Activated CD4-positive, CD25-positive, alpha-beta regulatory T cell treated with anti-CD3 and anti-CD28 coated beads, Interleukin-2, amount 50 U/mL, for 16 hours (primary cell): ENCODE measurements around the gene EIF6.
"Not testable (repeated sequence)": the region's sequence is repeated elsewhere in the genome, so short reads cannot be mapped to it uniquely, and the experiment has no call there.

Experiments used
- DNase-seq: peaks from one replicate; pipeline ENCODE4 v3.0.0-alpha.2; 2020; ENCODE audit warnings: low read depth, low spot score

Gene EIF6

DNA sequence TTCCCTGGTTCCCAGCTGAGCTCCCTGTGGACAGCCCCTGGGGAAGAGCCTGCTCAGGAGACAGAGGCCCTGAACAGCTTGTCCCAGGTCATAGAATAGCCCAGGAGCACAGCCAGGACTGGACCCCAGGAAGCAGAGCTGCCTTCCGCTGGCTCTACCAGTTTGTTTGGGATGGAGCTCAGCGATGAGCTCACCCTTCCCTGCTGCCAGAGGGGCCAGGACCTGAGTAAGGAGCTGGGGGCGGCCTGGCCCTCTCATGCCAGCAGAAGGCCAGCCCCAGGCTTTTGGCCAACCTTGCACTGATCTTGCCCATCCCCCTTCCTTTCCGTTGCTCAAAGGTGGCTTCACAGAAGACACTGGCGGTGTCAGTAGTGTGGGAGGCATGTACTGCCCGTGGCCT lies 24.1 kb downstream of the EIF6 start:
- DNase-seq: no peak

DNA sequence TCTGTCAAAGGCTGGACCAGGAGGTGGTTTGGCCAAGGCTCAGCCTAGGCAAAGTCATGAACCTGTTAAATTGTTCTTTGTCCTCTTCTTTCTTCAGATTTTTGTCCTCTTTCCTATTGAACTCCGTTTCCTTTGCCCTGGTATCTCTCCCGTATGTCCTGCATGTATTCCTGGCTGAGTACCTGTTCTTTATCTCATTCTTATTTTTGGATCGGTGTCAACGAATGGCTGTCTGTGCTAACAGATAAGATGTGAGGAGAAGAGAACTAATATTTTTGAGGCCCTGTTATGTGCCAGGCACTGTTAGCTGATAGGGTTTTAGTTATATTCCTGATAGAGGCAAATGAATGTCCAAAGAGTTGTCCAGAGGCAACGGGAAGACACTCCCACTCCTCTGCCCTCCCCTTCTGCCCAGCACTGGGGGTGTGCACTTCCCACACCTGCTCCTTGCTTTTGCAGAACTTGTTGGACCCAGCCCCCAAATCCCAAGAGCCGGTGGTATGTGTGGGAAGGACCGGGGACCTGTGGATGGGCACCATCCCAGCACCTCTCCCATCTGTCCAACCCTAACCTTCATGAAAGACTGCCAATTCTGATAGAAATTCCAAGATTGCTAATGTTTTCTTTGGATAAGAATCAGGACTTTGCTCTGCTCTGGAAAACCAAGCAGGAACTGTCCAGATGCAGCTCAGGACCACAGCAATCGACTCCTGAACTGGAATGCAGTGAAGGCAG lies 27.2 kb downstream of the EIF6 start:
- no peak for DNase-seq

DNA sequence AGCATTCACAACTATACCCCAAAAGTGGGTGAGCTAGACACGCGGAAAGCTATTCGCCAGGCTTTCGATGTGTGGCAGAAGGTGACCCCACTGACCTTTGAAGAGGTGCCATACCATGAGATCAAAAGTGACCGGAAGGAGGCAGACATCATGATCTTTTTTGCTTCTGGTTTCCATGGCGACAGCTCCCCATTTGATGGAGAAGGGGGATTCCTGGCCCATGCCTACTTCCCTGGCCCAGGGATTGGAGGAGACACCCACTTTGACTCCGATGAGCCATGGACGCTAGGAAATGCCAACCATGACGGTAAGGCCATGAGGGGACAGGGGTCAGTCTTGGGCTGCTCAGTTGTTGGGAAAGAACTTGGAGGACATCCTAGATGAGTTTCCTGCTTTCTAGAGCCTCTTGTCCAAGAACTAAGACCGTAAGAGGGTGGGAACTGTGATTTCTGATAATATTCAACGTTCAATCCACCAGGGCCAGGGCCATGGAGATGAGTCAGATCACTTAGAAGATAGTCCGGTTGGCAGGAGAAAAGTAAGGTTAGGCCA lies 30.0 kb downstream of the EIF6 start:
- DNase-seq: no peak

DNA sequence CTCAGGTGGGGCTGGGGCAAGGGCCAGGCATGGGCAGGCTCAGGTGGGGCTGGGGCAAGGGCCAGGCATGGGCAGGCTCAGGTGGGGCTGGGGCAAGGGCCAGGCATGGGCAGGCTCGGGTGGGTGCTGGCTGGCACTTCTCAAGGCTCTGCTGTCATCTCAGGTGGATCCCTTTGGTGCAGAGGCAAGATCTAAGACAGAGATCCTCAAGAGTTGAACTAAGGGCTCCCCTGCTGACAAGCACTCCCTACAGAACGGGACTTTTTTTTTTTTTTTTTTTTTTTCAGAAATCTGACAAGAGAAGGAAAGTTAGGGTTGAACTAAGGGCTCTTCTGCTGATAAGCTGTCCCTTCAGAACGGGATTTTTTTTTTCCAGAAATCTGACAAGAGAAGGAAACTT lies 31.6 kb downstream of the EIF6 start:
- DNase-seq: no peak

- DNase-seq: not testable (repeated sequence)
Measured at GRCh38 chr20:35252598-35252997, 32.0 kb downstream of the EIF6 start.

- DNase-seq: no peak
Measured at GRCh38 chr20:35252037-35252461, 32.5 kb downstream of the EIF6 start.

- DNase-seq: no peak
Measured at GRCh38 chr20:35251613-35251940, 33.0 kb downstream of the EIF6 start.

GRCh38 chr20:35248641-35249475 lies 35.7 kb downstream of the EIF6 start:
- no peak for DNase-seq

GRCh38 chr20:35246723-35247122 lies 37.8 kb downstream of the EIF6 start:
- no peak for DNase-seq

- no peak for DNase-seq
Measured at GRCh38 chr20:35243986-35244385, 40.6 kb downstream of the EIF6 start.

DNA sequence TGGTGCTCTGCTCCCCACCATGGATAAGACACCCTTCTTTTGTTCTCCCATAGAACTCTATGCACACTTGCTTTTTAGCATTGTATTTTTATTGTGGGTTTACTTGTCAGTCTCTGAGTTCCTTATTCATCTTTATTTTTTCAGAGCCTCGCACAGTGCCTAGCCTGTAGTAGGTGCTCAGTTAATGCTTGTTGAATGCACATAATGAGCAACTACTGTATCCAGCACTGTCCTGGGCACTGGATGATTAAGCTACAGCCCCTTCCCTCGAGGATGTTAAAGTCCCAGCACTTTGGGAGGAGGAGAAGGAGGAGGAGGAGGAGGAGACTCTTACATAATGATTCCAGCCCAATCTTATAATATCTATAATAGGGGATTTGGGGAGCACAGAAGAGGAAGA lies 41.3 kb downstream of the EIF6 start:
- no peak for DNase-seq

DNA sequence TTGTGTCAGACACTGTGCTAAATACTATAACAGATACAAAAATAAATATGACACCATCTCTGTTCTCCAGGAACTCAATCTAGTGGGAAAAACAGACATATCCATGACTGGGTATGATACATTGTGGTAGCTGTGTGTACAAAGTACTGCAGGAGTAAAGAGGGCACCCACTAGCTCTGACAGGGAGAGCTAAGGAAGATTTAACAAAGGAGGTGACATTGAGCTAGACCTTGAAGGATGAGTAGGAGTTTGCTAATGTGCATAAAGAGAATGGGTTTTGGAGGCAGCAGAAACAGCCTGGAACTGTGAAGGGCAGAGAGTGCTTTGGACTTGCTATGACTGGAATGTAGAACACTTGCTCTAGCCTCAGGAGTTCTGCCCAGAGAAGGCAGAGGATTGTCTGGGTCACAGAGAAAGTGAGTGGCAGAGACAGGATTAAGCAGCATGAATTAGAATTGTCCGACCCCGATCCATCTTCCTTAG lies 43.7 kb downstream of the EIF6 start:
- DNase-seq: no peak

- DNase-seq: no peak
Measured at GRCh38 chr20:35240083-35240810, 44.3 kb downstream of the EIF6 start.

- DNase-seq: no peak
Measured at GRCh38 chr20:35238735-35239134, 45.8 kb downstream of the EIF6 start.

- DNase-seq: no peak
Measured at GRCh38 chr20:35238170-35238569, 46.4 kb downstream of the EIF6 start.

- DNase-seq: no peak
Measured at GRCh38 chr20:35237486-35237885, 47.1 kb downstream of the EIF6 start.

- DNase-seq: no peak
Measured at GRCh38 chr20:35235881-35236280, 48.7 kb downstream of the EIF6 start.

DNA sequence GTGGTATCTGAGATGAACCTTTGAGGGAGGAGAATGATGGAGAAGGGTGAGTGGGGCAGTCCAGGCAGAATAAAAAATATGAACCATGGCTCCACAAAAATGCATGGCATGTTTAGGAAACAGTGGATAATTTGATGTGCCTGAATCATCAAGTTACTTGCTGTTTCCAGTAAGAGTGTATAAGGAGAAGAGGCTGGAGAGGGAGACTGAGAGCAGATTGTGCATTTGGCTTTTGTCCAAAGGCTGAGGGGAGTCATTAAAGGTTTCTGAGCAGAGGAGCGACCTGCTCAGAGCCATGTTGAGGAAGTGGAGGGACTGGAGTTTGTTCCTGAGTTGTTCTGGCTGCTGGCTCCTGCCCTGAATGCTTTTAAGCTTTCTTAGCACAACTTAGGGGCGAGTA lies 52.0 kb downstream of the EIF6 start:
- DNase-seq: no peak
